BLaER1 (cell line): ENCODE results near the gene DYNC1H1.
"Not testable (repeated sequence)": the region's sequence is repeated elsewhere in the genome, so short reads cannot be mapped to it uniquely, and the experiment has no call there.

Experiments used
- H3K27ac ChIP-seq: shearing (Covaris generic); formaldehyde crosslinking; 2 replicates; pipeline ENCODE4 v1.8.1; 2022
- H3K27me3 ChIP-seq: shearing (Covaris generic); formaldehyde crosslinking; 2 replicates; pipeline ENCODE4 v1.8.1; 2022
- H3K36me3 ChIP-seq: shearing (Covaris generic); formaldehyde crosslinking; 2 replicates; pipeline ENCODE4 v1.8.1; 2022
- H3K4me1 ChIP-seq: shearing (Covaris generic); formaldehyde crosslinking; 2 replicates; pipeline ENCODE4 v1.8.1; 2022
- H3K4me2 ChIP-seq: shearing (Covaris generic); formaldehyde crosslinking; 2 replicates; pipeline ENCODE4 v1.8.1; 2022
- H3K4me3 ChIP-seq: shearing (Covaris generic); formaldehyde crosslinking; 2 replicates; pipeline ENCODE4 v1.8.1; 2022
- H3K9ac ChIP-seq: shearing (Covaris generic); formaldehyde crosslinking; 2 replicates; pipeline ENCODE4 v1.8.1; 2022
- H3K9me3 ChIP-seq: shearing (Covaris generic); formaldehyde crosslinking; 2 replicates; pipeline ENCODE4 v1.8.1; 2022
- H4K20me1 ChIP-seq: shearing (Covaris generic); formaldehyde crosslinking; 2 replicates; pipeline ENCODE4 v1.8.1; 2022
- Cebpa-rat ChIP-seq: shearing (Covaris generic); IDR thresholded peaks from 2 replicates; pipeline ENCODE4 v1.8.1; 2022

The DYNC1H1 gene

GRCh38 chr14:102071283-102071998, 107.1 kb downstream of the DYNC1H1 start:
- H3K4me1 ChIP-seq = peaks cover 6% of the 10 kb centered on the region
- TF ChIP-seq Cebpa-rat = no peak

GRCh38 chr14:102074415-102074964, 110.1 kb downstream of the DYNC1H1 start:
- Histone ChIP-seq H4K20me1 (peaks cover 15% of the 10 kb centered on the region), H3K9ac (no peak overlapping the region), H3K4me3 (no peak overlapping the region), H3K9me3 (no peaks in the 10 kb centered on the region), H3K27ac (no peak overlapping the region), H3K4me1 (peaks cover 6% of the 10 kb centered on the region), H3K27me3 (no peaks in the 10 kb centered on the region), H3K36me3 (peaks cover 47% of the 10 kb centered on the region), H3K4me2 (no peak overlapping the region)
- TF ChIP-seq Cebpa-rat = no peak

More at GRCh38 chr14:102071283-102071998, 107.1 kb downstream of the DYNC1H1 start:
- H3K9ac ChIP-seq = no peak overlapping the region
- no peak overlapping the region for H3K4me2 ChIP-seq
- peaks cover 19% of the 10 kb centered on the region; the same call in 1 of the 2 replicates for H3K36me3 ChIP-seq
- no peaks in the 10 kb centered on the region for H3K27me3 ChIP-seq
- H3K4me3 ChIP-seq = no peak overlapping the region
- H4K20me1 ChIP-seq = no peaks in the 10 kb centered on the region
- H3K27ac ChIP-seq = no peak overlapping the region
- no peaks in the 10 kb centered on the region for H3K9me3 ChIP-seq

GRCh38 chr14:102075155-102075554, 110.8 kb downstream of the DYNC1H1 start:
- Histone ChIP-seq H3K27ac (no peak overlapping the region), H3K36me3 (peaks cover 54% of the 10 kb centered on the region), H3K4me2 (no peak overlapping the region), H4K20me1 (peaks cover 22% of the 10 kb centered on the region), H3K9me3 (no peaks in the 10 kb centered on the region), H3K4me1 (peaks cover 6% of the 10 kb centered on the region), H3K4me3 (no peak overlapping the region), H3K9ac (no peak overlapping the region), H3K27me3 (no peaks in the 10 kb centered on the region)
- no peak for TF ChIP-seq Cebpa-rat

GRCh38 chr14:102077382-102077709, 113.0 kb downstream of the DYNC1H1 start:
- no peak overlapping the region for H3K9ac ChIP-seq
- peaks cover 76% of the 10 kb centered on the region for H3K36me3 ChIP-seq
- H3K27ac ChIP-seq = no peak overlapping the region
- no peaks in the 10 kb centered on the region for H3K27me3 ChIP-seq
- no peak overlapping the region for H3K4me2 ChIP-seq
- H3K4me3 ChIP-seq = no peak overlapping the region
- peaks cover 11% of the 10 kb centered on the region for H3K4me1 ChIP-seq
- H4K20me1 ChIP-seq = peaks cover 43% of the 10 kb centered on the region
- no peaks in the 10 kb centered on the region for H3K9me3 ChIP-seq
- no peak for TF ChIP-seq Cebpa-rat

- H3K36me3 ChIP-seq = peaks cover 86% of the 10 kb centered on the region
- H4K20me1 ChIP-seq = peaks cover 54% of the 10 kb centered on the region
- not testable (repeated sequence) for H3K9me3 ChIP-seq, H3K27me3 ChIP-seq, H3K9ac ChIP-seq, H3K4me3 ChIP-seq, H3K4me2 ChIP-seq, H3K27ac ChIP-seq
- peaks cover 21% of the 10 kb centered on the region for H3K4me1 ChIP-seq
Measured at GRCh38 chr14:102078361-102078791, 114.0 kb downstream of the DYNC1H1 start.

- TF ChIP-seq Cebpa-rat = no peak
- Histone ChIP-seq H3K4me1 (peaks cover 28% of the 10 kb centered on the region), H3K27ac (no peak overlapping the region), H3K4me2 (no peak overlapping the region), H3K9ac (no peak overlapping the region), H3K27me3 (no peaks in the 10 kb centered on the region), H4K20me1 (peaks cover 61% of the 10 kb centered on the region), H3K9me3 (no peaks in the 10 kb centered on the region), H3K4me3 (no peak overlapping the region), H3K36me3 (peaks cover 91% of the 10 kb centered on the region)
Measured at GRCh38 chr14:102078831-102079699, 114.7 kb downstream of the DYNC1H1 start.

- Histone ChIP-seq H3K36me3 (peaks cover 91% of the 10 kb centered on the region), H3K4me1 (peaks cover 34% of the 10 kb centered on the region), H3K4me2 (no peak overlapping the region), H4K20me1 (peaks cover 66% of the 10 kb centered on the region), H3K27me3 (no peaks in the 10 kb centered on the region), H3K9ac (no peak overlapping the region), H3K9me3 (no peaks in the 10 kb centered on the region), H3K27ac (no peak overlapping the region), H3K4me3 (no peak overlapping the region)
- TF ChIP-seq Cebpa-rat = no peak
Measured at GRCh38 chr14:102079700-102079979, 115.3 kb downstream of the DYNC1H1 start.

- no peak overlapping the region for H3K4me2 ChIP-seq
- peaks cover 42% of the 10 kb centered on the region for H3K4me1 ChIP-seq
- H3K9me3 ChIP-seq = no peaks in the 10 kb centered on the region
- H3K27me3 ChIP-seq = no peaks in the 10 kb centered on the region
- peaks cover 74% of the 10 kb centered on the region for H4K20me1 ChIP-seq
- H3K9ac ChIP-seq = no peak overlapping the region
- peaks cover 93% of the 10 kb centered on the region for H3K36me3 ChIP-seq
- no peak overlapping the region for H3K27ac ChIP-seq
- TF ChIP-seq Cebpa-rat = no peak
- no peak overlapping the region for H3K4me3 ChIP-seq
Measured at GRCh38 chr14:102080183-102081080, 116.1 kb downstream of the DYNC1H1 start.

GRCh38 chr14:102081231-102082080, 117.1 kb downstream of the DYNC1H1 start:
- no peaks in the 10 kb centered on the region for H3K27me3 ChIP-seq
- no peaks in the 10 kb centered on the region for H3K9me3 ChIP-seq
- peaks cover 94% of the 10 kb centered on the region for H3K36me3 ChIP-seq
- H3K27ac ChIP-seq = no peak overlapping the region
- H3K4me3 ChIP-seq = no peak overlapping the region
- no peak for TF ChIP-seq Cebpa-rat
- H3K9ac ChIP-seq = no peak overlapping the region
- peaks cover 45% of the 10 kb centered on the region for H3K4me1 ChIP-seq
- peak overlapping the region; percentile 89; the same call in 1 of the 2 replicates for H3K4me2 ChIP-seq
- peaks cover 85% of the 10 kb centered on the region for H4K20me1 ChIP-seq

GRCh38 chr14:102084522-102084921, 120.1 kb downstream of the DYNC1H1 start:
- H3K9ac ChIP-seq = peak overlapping the region; percentile 99
- not testable (repeated sequence) for H3K9me3 ChIP-seq
- peaks cover 72% of the 10 kb centered on the region for H4K20me1 ChIP-seq

More at GRCh38 chr14:102084522-102084921, 120.1 kb downstream of the DYNC1H1 start:
- H3K4me2 ChIP-seq = peak overlapping the region; percentile 89
- peaks cover 66% of the 10 kb centered on the region for H3K36me3 ChIP-seq
- H3K4me1 ChIP-seq = peaks cover 64% of the 10 kb centered on the region
- not testable (repeated sequence) for H3K27ac ChIP-seq, H3K27me3 ChIP-seq
- H3K4me3 ChIP-seq = peak overlapping the region; percentile 91
